Neural cell (in vitro differentiated cells): ENCODE measurements around the gene PGP.

ENCODE experiments used
- CTCF ChIP-seq: fragments of 450-650 bp; IDR thresholded peaks from 2 replicates; pipeline ENCODE4 v1.5.1; 2014; ENCODE audit warnings: antibody characterized with exemption, mild to moderate bottlenecking, moderate library complexity; ENCODE audit not compliant: poor library complexity, severe bottlenecking
- EZH2 ChIP-seq: fragments of 200-600, 300-800 bp; shearing (Covaris generic), sonication (generic); IDR thresholded peaks from 2 replicates; pipeline ENCODE4 v1.6.1; 2014; ENCODE audit warnings: antibody characterized with exemption, low read length, borderline replicate concordance, mild to moderate bottlenecking; ENCODE audit not compliant: insufficient read depth, poor library complexity, severe bottlenecking
- POLR2AphosphoS5 ChIP-seq: IDR thresholded peaks from 2 replicates; pipeline ENCODE4 v1.6.1; 2012
- SMC3 ChIP-seq: fragments of 450-650 bp; conservative IDR thresholded peaks from 2 replicates; pipeline ENCODE4 v1.6.1; 2014; ENCODE audit warnings: antibody characterized with exemption, mild to moderate bottlenecking, moderate library complexity; ENCODE audit not compliant: poor library complexity

DNA sequence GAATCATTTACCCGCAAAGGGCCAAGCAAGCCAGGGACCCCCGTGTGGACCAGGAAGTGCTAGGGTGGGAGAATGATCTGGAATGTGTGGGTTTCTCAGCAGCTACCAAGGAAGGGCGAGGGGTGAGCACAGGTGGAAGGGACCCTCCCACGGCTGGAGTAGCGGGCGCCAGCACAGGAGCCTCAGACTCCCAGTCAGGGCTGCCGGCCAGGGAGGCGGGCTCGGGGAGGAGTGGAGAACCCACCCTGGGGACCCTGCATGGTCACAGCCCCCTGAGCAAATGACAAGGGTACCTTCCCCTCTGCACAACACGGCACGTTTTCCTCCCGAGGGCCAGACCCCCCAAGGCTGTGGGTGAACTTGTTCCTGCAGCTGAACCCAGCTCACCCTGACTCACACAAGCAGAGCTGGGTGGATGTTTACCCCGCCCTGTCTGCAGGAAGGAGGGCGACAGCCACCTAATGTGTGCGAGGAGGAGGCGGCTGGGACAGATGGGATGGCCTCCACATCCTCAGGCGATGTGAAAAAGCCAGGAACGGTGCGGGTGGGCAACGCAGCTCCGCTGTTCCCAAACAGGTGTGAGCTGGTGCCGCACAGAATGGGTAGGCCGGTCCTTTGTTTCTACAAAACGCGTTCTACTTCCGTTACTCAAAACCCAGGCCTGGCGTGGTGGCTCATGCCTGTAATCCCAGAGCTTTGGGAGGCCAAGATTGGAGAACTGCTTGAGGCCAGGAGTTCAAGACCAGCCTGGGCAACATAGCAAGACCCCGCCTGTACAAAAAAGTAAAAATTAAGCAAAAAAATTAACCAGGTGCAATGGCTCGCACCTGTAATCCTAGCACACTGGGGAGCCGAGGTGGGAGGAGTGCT lies 30.5 kb upstream of the PGP start:
- TF ChIP-seq POLR2AphosphoS5 (no peak), CTCF (no peak), SMC3 (no peak), EZH2 (no peak)
